ENCODE data around the gene CFAP68.
"Not testable (repeated sequence)": the region's sequence is repeated elsewhere in the genome, so short reads cannot be mapped to it uniquely, and the experiment has no call there.

GRCh38 chr11:111933176-111933575, 53.8 kb downstream of the CFAP68 start:
- TF ChIP-seq CTCF (IDR thresholded peaks at IDR 0.05 in 2 of 3, conservative IDR thresholded peaks at IDR 0.05 in 1 of 3; ENCODE audit: control insufficient read depth in 2 of 3, extremely low read depth in 1 of 3, insufficient read depth in 1 of 3, low read depth in 3 of 3, low read length in 3 of 3); SMAD1 (IDR thresholded peaks at IDR 0.05; ENCODE audit: low read depth, partially characterized antibody); MAX (IDR thresholded peaks at IDR 0.05; ENCODE audit: low read depth, low read length); NKRF (conservative IDR thresholded peaks at IDR 0.05); DPF2 (IDR thresholded peaks at IDR 0.05); MTA2 (IDR thresholded peaks at IDR 0.05; ENCODE audit: low read depth); SP1 (IDR thresholded peaks at IDR 0.05; ENCODE audit: low read depth, low read length); CUX1 (IDR thresholded peaks at IDR 0.05; ENCODE audit: insufficient replicate concordance, low read depth, low read length); ZBTB4 (CRISPR knock-in tag; IDR thresholded peaks at IDR 0.05); HDGF (IDR thresholded peaks at IDR 0.05); RELA (IDR thresholded peaks at IDR 0.05; ENCODE audit: borderline replicate concordance, partially characterized antibody); STAT1 (conservative IDR thresholded peaks at IDR 0.05); ZNF24 (IDR thresholded peaks at IDR 0.05); SPI1 (IDR thresholded peaks at IDR 0.05; ENCODE audit: borderline replicate concordance, insufficient read depth, low read depth, low read length): not testable (repeated sequence)
